Stimulated activated CD4-positive, alpha-beta T cell treated with anti-CD3 and anti-CD28 coated beads, Interleukin-12 subunit alpha, Interleukin-12 subunit beta, amount 100 ng/mL, for 4 hours (primary cell): ENCODE results near the gene MEIOSIN.
A peak's percentile ranks its signal among the peaks of the same experiment; 100 is the strongest.
"Not testable (repeated sequence)": the region's sequence is repeated elsewhere in the genome, so short reads cannot be mapped to it uniquely, and the experiment has no call there.

Experiments used
- DNase-seq: peaks from one replicate; pipeline ENCODE4 v3.0.0-alpha.2; 2020

Gene MEIOSIN, protein sequence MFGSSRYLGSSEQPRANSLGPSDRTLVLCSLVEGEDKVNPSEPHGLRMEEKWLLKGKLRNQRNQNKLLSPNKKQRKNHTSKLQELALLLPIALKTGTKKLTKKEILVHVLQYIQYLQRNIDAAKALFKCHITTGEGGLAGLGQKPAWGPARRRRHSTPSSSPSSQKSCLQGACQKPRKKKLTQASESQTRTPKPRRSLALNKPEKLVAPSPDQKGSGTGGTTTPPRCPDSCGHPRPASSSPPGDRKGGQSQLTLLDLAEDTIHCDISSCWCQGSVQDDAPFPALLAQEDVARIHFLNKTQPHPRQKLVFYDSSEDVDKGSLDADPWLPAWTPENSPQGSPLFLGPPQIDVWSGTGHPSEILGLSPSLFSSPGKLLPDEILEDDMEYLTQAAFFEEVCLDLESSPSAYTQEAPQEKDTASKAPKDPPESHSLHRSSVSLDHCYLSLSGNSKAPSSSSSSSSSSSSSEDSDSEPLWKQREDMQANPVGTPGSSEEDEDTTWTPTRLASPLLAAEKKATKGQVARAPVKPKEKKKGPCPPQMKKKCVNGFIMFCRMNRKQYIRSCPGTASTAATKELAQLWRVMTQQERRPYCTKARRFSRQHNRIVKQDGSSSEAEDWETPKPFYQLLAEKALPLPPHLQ

DNA sequence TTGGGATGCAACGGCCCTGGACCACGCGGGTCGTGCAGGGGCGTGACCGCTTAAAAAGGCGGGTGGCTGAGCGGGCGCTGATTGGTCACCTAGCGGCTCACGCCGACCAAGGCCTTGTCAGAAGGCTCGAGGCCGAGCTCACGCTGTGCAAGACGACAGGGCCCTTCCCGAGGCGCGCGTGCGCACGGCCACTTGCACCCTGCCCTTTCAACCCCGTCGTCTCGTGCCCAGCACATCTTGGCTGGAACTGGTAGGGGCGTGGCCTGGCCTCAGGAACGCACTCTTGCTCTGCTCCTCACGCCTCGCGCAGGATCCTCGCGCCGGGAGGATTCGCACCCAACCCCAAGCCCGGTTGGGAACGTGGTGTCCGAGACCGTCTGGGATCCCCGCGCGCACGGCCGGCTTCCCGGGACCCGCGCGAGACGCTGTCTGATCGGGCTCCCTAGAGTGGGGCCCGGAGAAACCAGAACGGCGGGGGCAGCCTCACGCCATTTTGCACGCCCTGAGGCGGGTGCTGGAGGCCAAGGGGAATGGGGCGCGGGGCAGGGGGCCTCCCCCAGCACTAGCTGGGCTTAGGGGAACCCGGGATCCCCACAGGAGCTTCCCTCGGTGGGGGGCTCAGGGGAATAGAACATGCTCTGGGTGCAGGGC is at the start of gene MEIOSIN:
Gene MEIOSIN, plus strand, starts transcription at position 280 of the 651 bp plus-strand sequence. CDS start 1,938 bp downstream, outside the sequence.
- DNase-seq: no peak

DNA sequence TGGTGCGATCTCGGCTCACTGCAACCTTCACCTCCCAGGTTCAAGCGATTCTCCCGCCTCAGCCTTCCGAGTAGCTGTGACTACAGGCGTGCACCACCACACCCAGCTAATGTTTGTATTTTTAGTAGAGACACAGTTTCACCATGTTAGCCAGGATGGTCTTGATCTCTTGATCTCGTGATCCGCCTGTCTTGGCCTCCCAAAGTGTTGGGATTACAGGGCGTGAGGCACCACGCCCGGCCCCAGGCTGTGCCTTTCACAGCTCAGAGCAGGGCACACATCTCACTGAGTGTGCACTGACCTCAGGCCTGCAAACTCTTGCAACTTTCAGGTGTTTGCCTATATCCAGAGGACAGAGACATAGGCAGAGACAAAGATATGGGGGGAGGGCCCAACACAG is 48.2 kb upstream of the MEIOSIN start:
- not testable (repeated sequence) for DNase-seq

DNA sequence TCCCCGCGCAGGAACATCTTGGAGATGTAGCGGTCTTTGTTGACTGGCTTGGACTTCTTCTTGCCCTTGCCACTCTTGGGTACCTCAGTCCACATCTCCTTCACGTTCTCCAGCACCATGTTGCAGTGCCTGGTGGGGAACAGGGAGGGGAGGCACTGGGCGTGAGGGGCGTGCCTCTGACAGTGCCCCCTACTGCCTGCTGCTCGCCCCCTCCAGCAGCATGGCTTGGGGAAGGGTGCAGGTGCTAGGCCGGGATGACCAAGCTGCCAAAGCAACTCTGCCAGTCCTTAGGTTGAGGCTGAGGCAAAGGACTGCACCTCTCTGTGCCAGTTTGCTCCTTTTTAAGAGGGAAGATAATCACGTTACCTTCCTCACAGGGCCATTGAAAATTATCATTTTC is 45.6 kb upstream of the MEIOSIN start:
- DNase-seq: no peak

DNA sequence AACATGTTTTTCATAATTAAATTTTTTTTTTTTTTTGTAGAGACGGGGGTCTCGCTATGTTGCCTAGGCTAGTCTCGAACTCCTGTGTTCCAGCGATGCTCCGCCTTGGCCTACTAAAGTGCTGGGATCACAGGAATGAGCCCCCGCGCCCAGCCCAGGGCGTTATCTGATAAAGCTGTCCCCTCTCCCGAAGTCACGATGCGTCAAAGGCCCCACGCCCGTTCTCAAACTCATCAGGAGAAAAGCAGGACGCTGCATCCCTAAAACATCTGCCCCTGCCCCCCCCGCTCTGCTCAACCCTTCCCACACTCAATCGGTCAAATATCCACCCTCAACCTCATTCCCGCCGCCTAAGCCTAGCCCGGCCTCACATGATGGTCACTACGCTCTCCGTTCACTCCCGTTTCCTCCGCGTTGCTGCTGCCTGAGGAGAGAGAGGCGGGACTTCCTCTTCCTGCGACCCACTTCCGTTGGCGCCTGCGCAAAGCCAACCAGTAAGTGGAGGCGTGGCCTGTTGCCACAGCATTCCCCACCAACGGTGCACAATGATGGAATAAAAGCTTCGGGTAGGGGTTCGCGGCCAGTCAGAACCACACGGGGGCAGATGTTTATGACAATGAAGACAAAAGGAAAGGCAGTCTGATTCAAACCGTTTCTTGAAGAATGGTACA is 41.6 kb upstream of the MEIOSIN start, which contains the start of gene SNRPD2:
Gene SNRPD2, minus strand, starts transcription at position 438 of the 671 bp plus-strand sequence. Its CDS starts 65 bp downstream, at position 373.
- peak; percentile 88 for DNase-seq

DNA sequence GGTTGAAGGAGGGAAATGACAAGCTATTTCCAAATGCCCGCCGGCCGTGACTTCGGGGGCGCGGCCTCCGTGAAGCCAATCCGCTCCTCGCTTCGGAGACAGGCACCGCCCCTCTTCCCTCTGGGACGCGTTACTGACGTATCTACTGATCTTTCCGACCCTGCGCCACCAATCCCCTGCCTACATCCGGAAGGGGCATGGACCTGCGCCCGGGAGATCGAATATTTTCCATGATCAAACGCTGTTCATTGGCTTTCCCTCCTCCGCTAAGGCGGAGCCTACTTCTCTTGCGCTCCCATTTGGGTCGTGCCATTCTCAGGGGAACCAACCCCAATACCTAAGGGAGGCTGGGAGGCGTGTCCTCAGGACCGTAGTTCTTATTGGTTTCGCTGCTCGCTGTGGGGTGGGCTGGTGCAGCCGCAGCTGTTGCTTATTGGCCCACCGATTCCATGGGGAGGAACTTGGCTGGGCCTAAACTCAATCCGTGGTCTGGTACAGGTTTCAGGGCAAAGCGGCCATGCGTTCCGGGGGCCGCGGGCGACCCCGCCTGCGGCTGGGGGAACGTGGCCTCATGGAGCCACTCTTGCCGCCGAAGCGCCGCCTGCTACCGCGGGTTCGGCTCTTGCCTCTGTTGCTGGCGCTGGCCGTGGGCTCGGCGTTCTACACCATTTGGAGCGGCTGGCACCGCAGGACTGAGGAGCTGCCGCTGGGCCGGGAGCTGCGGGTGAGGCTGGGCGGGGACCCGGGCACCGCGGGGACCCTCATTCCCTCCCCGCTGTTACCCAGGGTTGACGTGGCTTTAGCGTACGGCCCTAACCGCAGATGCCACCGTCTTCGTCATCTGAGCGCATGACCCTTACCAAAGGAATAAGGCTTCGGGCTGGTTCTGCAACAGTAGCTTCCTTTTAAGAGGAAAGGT is 40.8 kb upstream of the MEIOSIN start, which contains the start of gene QPCTL:
Gene QPCTL, plus strand, starts transcription at position 480 of the 919 bp plus-strand sequence. Its CDS starts 38 bp downstream, at position 518.
- peak; percentile 91 for DNase-seq

DNA sequence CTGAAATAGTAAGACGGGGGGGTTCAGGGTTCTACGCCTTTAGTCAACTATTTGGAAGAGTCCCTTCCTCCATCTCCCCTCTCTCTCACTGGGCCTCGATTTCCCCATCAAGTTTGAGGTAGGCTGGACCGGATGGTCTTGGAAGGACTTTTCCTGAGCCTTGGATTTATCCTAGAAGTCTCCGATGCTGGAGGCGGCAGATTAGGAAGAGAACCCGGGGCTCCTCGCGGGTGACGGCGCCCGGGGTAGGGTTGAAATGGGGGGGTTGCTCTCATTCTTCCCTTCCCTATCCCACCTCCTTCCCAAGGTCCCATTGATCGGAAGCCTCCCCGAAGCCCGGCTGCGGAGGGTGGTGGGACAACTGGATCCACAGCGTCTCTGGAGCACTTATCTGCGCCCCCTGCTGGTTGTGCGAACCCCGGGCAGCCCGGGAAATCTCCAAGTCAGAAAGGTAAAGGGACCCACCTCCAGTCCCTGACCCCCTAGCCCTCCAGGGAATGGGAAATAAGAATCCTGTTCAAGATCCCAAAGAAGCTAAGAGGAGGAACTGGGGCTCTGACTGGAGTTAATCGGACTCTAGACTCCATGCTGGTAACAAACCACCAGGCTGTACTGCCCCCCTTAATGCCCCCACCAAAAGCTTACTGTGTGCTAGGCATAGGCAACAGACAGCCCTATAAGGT is 40.0 kb upstream of the MEIOSIN start:
- DNase-seq: peak; percentile 79

DNA sequence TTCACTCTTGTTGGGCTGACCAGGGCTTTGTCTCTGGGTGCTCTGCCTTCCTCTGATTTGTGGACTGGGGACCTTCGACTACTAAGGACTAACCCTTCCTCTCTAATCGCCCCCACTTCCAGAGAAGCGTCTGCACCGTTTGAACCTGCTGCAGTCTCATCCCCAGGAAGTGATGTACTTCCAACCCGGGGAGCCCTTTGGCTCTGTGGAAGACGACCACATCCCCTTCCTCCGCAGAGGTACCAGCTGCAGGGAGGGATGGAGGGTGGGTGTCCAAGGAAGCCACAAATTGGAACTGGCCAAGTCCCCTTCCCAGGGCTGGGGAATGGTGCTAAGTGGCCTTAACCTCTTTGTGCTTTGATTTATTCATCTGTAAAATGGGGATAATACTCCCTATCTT is 31.6 kb upstream of the MEIOSIN start:
- DNase-seq: no peak

DNA sequence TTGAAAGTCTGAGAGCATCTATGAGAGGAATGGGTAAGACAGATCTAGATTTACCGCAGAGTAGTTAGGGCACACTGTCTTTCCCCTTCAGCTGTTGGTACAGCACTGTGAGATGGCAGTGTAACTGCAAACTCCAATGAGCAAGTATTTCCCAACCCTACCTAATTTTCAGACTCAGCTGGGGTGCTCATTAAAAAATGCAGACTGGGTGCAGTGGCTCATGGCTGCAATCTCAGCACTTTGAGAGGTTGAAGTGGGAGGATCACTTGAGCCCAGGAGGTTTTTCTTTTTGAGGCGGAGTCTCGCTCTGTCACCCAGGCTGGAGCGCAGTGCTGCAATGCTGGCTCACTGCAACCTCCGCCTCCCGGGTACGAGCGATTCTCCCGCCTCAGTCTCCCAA is 28.1 kb upstream of the MEIOSIN start:
- DNase-seq: no peak

DNA sequence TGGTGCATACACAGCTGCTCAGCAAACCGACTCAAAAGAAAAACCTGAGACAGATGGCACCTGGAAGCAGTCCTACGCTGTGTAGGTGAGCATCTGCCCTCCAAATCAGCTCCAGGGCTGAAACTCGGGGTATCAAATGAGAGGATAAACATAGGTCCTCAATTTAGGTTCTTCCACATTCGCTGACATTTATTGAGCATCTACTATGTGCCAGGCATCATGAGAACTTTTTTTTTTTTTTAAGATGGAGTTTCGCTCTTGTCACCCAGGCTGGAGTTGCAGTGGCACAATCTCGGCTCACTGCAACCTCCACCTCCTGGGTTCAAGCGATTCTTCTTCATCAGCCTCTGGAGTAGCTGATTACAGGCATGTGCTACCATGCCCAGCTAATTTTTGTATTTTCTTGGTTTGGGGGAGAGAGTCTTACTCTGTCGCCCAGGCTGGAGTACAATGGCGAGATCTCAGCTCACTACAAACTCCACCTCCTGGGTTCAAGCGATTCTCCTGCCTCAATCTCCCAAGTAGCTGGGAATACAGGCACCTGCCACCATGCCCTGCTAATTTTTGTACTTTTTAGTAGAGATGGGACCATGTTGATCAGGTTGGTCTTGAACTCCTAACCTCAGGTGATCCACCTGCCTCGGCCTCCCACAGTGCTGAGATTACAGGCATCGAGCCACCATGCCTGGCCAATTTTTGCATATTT is 27.4 kb upstream of the MEIOSIN start:
- DNase-seq: no peak

DNA sequence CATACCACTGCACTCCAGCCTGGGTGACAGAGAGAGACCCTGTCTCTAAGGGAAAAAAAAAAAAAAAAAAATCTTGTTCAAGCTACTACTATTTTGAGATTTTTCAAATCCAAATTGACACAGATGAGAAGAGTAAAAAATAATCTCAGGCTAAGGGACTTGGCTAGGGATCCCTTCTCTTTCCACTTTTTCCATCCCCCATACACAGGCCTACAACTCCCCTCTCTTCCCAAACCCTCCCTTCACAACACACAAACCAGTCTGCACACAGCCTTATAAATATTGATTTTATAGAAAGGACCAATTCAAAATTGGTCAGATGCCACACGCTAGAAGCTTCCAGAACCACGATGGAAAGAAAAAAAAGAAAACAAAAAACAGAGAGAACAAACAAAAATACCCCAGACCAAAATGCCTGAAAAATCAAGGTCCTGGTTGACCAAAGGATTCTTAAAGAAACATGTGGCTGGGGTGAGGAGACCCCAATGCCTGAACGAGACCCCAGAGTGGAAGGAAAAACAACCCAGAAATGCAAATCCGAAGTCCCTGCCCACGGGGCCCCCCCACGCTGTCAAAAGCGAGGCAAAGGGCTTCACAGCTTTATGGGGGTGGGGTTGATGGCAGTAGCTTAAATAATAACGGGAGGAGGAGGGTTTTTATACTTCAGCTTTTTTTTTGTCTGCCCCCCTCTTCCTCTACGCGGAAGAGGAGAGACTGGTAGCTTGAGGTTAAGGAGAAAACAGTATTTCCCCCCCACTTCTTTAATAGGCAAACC is 22.7 kb upstream of the MEIOSIN start:
- DNase-seq: no peak

DNA sequence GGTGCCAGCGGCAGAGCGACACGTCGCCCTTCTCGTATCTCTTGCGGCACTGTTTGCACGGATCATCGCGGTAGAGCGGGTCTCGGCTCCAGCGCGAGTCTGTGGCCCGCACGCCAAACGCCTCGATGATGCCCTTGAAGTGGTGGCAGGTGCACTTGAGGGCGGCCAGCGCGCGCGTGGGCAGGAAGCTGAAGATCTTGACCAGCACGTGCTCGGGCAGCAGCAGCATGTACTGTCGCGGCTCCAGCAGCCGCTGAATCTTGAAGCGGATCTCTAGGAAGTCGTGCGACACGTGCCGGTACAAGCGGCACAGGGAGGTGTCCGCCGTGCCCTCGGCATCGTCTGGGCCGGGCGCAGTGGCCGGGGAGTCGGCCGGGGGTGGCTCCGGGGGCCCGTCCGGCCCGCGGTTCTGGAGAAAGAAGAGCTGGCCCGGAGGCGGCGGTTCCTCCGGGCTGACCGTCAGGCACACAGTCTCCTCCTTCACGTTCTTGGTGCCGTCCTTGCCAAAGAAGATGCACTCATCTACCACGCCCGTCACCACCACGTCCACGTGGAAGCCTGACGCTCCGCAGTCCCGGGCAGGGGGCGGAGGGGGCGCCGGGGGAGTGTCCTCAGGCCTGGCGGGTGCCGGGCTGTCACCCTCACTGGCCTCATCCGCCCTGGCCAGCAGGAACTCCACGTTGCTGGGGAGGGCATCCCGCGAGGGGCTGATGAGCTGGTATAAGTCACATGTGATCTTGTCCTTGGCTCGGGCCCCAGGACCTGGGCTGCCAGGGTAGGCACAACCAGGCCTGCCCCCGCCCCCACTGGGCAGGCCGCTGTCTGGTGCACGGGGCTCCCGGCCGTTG is 21.2 kb upstream of the MEIOSIN start:
- no peak for DNase-seq

DNA sequence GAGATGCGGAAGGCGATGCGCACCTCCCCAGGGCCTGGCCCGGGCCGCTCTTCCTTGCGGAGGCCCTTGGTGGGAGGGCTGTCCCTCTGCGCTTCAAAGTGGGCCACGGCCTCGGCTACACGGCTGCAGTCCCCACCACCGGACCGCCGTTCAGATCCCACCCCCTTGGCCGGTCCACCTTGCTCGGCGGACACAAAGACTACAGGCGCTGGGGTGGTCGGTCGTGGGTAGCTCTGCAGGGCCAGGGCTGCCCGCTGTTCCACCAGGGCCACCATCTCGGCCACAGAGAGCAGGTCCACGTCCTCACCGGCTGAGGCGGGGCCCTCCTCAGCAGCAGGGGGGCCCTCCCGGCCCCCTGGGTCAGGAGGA is 20.6 kb upstream of the MEIOSIN start:
- no peak for DNase-seq

DNA sequence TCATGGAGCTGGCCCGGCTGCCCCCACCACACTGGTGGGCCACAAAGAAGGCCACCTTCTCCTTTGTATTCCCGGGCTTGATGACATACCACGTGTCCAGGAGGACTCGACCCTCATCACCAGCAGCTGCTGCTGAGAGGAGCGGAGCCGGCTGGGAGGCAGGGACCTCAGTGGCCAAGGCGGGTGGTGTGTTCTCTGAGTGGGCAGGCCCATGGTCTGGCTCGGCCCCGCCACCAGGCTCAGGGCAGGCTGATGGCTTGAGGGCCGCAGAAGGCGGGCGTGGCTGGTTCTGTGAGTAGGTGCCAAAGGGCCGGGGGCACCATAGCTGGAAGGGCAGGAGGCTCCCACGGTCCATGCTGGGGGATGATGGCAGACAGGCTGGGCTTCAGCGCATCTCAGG is 20.1 kb upstream of the MEIOSIN start:
- no peak for DNase-seq

DNA sequence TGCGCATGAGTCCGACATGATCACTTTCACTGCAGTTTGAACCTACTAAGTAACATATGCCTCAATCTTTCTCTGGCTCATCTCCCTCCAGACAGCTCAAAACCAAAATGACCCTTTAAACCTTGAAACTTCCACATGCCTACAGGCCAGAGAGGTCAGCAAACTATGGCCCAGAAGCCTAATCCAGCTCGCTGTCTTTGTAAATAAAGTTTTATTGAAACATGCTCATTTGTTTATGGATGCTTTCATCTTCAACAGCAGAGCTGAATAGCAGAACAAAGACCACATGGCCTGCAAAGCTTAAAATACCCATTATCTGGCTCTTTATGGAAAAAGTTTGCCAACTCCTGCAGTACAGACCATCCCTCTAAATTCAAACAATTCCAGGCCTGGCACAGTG is 18.1 kb upstream of the MEIOSIN start:
- DNase-seq: no peak

DNA sequence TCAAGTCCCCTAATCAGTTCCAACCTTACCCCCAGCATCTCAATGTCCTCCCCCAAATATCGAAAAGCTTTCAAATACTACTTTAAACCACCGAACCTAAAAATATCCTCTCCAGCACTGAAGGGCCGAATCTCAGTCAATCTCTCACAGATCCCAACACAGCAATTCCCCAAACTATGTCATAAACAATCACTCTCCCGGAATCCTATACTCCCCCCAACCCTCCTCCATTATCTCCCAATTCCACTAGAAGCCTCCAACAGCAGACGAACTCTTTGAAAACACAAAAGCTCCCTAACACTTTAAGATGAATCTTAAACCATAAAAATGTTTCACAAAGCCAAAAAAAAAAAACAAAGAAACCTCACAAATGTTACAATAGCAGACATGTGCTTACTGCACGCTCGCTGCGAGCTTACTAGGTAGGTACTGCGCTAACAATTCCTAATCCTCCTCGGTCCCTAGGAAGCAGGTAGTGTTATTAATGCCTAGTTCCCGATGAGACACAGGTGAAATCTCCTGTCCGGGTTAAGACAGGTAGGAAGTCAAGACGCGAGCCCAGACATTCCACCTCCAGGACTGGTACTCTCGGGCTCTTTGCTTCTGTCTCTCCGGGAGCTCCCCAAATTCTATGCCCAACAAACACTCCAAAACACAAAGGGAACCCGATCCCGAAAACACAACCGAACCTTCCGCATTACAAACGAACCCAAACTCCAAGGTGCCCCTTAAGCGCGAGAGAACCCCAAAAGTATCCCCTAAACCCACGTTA is 16.7 kb upstream of the MEIOSIN start:
- DNase-seq: no peak

DNA sequence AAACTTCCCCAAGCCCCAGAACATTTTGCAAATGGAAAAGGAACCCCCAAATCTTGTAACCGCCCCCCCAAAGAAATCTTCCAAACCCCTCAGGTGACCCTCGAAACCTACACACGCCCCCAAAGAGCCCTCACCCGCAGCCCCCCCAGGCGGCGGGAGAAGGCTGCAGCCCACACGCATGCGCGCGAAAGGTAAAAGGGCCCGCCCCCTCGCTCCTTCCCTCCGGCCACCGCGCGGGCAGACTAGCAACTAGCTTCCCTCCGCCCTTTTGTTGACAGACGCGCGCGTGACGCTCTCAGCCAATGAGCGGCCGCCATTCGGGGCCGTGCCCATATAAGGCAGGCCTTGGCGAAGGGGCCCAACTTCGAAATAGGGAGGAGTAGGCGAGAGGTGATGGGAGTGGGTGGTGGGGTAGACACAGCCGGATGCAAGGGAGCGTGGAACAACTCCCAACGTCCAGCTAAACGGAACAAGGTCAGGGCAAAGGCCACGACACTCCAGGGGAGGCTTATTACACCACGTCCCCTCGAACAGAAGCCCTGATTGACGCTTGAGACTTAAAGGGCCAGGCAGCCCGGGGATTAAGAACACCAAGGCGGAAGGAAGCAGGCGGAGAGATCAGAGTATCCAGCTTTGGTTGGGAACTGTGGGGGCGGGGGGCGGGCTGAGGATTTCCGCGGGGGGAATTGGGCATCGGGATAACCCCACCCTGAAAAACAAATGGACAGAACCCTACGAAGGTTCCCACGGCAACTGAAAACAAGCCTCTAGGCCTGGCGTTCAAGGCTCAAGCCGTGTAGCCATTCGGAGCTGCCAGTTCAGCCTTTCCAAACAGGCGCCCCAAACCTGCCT is 15.9 kb upstream of the MEIOSIN start:
- DNase-seq: peak; percentile 95
